ENCODE measurements around the gene FAM210B. TPM values are rescaled to one million over a fixed set of nuclear protein-coding genes. Genes with fewer than 3 reads are reported as not detected.

FAM210B gene
- total and polyA plus RNA-seq, 9 of the 15 experiments (the other 6 are each of a cell fraction or from before 2014, with no cell fraction given), result 12.1 to 87.3 (median 47.6) TPM

DNA sequence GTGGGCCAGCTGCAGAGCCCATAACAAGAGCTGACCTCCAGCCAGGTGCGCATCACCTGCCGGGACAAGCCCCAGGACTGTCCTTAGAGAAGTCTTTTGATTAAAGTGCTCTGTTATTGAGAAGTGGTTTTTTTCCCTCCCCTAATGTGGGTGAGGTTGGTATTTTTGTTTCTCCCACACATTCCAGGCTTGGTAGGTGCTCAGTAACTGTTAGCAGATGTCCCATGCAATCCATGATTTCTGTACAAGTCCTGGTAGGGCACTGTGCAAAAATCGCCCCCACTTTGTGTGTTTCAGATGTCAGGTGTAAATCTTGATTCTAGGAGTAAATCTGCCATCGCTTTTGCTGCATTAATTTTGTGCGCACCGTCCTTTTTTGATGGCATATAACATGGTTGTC is 4.7 kb downstream of the FAM210B start (continued):
- TF ChIP-seq, protein P1, sequence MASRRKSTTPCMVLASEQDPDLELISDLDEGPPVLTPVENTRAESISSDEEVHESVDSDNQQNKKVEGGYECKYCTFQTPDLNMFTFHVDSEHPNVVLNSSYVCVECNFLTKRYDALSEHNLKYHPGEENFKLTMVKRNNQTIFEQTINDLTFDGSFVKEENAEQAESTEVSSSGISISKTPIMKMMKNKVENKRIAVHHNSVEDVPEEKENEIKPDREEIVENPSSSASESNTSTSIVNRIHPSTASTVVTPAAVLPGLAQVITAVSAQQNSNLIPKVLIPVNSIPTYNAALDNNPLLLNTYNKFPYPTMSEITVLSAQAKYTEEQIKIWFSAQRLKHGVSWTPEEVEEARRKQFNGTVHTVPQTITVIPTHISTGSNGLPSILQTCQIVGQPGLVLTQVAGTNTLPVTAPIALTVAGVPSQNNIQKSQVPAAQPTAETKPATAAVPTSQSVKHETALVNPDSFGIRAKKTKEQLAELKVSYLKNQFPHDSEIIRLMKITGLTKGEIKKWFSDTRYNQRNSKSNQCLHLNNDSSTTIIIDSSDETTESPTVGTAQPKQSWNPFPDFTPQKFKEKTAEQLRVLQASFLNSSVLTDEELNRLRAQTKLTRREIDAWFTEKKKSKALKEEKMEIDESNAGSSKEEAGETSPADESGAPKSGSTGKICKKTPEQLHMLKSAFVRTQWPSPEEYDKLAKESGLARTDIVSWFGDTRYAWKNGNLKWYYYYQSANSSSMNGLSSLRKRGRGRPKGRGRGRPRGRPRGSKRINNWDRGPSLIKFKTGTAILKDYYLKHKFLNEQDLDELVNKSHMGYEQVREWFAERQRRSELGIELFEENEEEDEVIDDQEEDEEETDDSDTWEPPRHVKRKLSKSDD (conservative IDR thresholded peaks at IDR 0.05; ENCODE audit: low read length), result no peak
- TF ChIP-seq NR1H2 (CRISPR knock-in tag; IDR thresholded peaks at IDR 0.05) (no peak), CBX5 (IDR thresholded peaks at IDR 0.05; ENCODE audit: borderline replicate concordance, low read depth) (no peak), TAF7 (tag; IDR thresholded peaks at IDR 0.05) (no peak), POLR2AphosphoS5 (IDR thresholded peaks at IDR 0.05; ENCODE audit: control insufficient read depth, insufficient read depth, low read depth, low read length) (no peak), KDM1A (IDR thresholded peaks at IDR 0.05) (no peak), COPS2 (conservative IDR thresholded peaks at IDR 0.05) (no peak)
- TF ChIP-seq, protein P2, sequence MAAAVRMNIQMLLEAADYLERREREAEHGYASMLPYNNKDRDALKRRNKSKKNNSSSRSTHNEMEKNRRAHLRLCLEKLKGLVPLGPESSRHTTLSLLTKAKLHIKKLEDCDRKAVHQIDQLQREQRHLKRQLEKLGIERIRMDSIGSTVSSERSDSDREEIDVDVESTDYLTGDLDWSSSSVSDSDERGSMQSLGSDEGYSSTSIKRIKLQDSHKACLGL (CRISPR knock-in tag; IDR thresholded peaks at IDR 0.05; ENCODE audit: borderline replicate concordance, poor library complexity, severe bottlenecking), result no peak
- TF ChIP-seq, protein P3, sequence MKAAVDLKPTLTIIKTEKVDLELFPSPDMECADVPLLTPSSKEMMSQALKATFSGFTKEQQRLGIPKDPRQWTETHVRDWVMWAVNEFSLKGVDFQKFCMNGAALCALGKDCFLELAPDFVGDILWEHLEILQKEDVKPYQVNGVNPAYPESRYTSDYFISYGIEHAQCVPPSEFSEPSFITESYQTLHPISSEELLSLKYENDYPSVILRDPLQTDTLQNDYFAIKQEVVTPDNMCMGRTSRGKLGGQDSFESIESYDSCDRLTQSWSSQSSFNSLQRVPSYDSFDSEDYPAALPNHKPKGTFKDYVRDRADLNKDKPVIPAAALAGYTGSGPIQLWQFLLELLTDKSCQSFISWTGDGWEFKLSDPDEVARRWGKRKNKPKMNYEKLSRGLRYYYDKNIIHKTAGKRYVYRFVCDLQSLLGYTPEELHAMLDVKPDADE (conservative IDR thresholded peaks at IDR 0.05; ENCODE audit: control insufficient read depth, low read depth, low read length), result no peak
